SH-SY5Y (cell line): ENCODE measurements around the gene LACC1.

Experiments
- GATA2 ChIP-seq: IDR thresholded peaks from 2 replicates; pipeline ENCODE4 v1.6.1; 2011; ENCODE audit warnings: mild to moderate bottlenecking, low read depth, low read length
- GATA3 ChIP-seq: IDR thresholded peaks from 2 replicates; pipeline ENCODE4 v1.6.1; 2011; ENCODE audit warnings: low read depth, mild to moderate bottlenecking, low read length, moderate library complexity

DNA sequence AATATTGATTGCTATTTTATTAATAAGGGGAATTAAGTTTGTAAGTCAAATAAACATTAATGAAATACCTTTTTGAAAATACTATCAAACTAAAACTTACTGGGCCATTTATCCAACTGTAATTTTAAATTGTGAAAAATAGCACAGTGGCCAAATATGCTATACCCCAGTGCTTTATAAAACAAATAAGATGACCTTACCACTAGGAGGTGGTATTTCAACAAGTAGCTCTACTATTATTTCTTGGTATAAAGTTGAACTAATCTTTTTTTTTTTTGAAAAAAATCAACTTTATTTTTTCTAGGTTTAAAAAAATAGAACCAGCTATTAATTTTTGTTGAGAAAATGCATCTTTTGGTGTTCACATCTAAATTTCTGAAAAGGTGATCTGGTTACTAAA lies 14.7 kb downstream of the LACC1 start:
- no peak for TF ChIP-seq GATA2
- no peak for TF ChIP-seq GATA3
